ENCODE results near the gene SFRP4.
A peak's percentile ranks its signal among the peaks of the same experiment; 100 is the strongest.

The SFRP4 gene

GRCh38 chr7:37924491-37925041 lies 7.9 kb upstream of the SFRP4 start:
- DNase-seq: no peak

GRCh38 chr7:37923996-37924395 lies 7.4 kb upstream of the SFRP4 start:
- no peak for DNase-seq

GRCh38 chr7:37921876-37922275 lies 5.3 kb upstream of the SFRP4 start:
- no peak for DNase-seq

GRCh38 chr7:37920849-37921805 lies 4.5 kb upstream of the SFRP4 start:
- DNase-seq: peak; percentile 84

GRCh38 chr7:37920305-37920848 lies 3.8 kb upstream of the SFRP4 start, which contains the start of gene EPDR1:
Gene EPDR1, plus strand, starts transcription at chr7:37920640. Its CDS starts 300 bp downstream, at chr7:37920940.
- DNase-seq: peak; percentile 90

GRCh38 chr7:37918526-37918925 lies 1.9 kb upstream of the SFRP4 start:
- DNase-seq: no peak

- DNase-seq: peak; percentile 76
These were observed 472 bp downstream of the SFRP4 start for GRCh38 chr7:37916017-37916672.

GRCh38 chr7:37915438-37915837 lies 1.2 kb downstream of the SFRP4 start:
- peak; percentile 17 for DNase-seq

GRCh38 chr7:37912756-37913155 lies 3.9 kb downstream of the SFRP4 start:
- DNase-seq: no peak

- no peak for DNase-seq
These were observed 8.3 kb downstream of the SFRP4 start for GRCh38 chr7:37908221-37908788.

GRCh38 chr7:37901890-37902524 lies 14.6 kb downstream of the SFRP4 start:
- no peak for DNase-seq

GRCh38 chr7:37901236-37901827 lies 15.3 kb downstream of the SFRP4 start:
- DNase-seq: peak; percentile 66

GRCh38 chr7:37899712-37900247 lies 16.8 kb downstream of the SFRP4 start:
- DNase-seq: no peak

GRCh38 chr7:37894671-37895070 lies 21.9 kb downstream of the SFRP4 start:
- DNase-seq: no peak

GRCh38 chr7:37893359-37893758 lies 23.3 kb downstream of the SFRP4 start:
- no peak for DNase-seq

- no peak for DNase-seq
These were observed 34.5 kb downstream of the SFRP4 start for GRCh38 chr7:37882086-37882485.

All from DMS53 (cell line).